HG03565 (cell line): ENCODE data around the gene SNTG2.

Experiments used
- ATAC-seq: cut with Tn5 transposase; IDR thresholded peaks from one replicate; pipeline ENCODE4 v1.9.1; 2021; ENCODE audit warnings: mild to moderate bottlenecking, moderate library complexity; ENCODE audit not compliant: unreplicated experiment

SNTG2 gene

DNA sequence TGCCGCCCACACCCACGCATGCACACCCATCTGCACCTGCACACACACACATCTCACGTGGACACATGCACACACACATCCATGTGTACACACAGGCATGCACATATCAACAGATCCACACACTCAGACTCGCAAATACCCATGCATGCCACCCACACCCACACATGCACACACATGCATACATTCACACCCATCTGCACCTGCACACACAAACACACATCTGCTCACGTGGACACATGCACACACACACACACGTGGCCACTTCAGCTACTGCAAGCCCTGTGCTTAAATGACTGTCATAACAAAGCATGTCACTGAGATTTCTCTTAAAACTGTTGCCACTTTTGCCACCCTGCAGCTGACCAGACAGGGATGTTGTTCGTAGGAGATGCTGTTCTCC, 186.6 kb downstream of the SNTG2 start:
- ATAC-seq: no peak

DNA sequence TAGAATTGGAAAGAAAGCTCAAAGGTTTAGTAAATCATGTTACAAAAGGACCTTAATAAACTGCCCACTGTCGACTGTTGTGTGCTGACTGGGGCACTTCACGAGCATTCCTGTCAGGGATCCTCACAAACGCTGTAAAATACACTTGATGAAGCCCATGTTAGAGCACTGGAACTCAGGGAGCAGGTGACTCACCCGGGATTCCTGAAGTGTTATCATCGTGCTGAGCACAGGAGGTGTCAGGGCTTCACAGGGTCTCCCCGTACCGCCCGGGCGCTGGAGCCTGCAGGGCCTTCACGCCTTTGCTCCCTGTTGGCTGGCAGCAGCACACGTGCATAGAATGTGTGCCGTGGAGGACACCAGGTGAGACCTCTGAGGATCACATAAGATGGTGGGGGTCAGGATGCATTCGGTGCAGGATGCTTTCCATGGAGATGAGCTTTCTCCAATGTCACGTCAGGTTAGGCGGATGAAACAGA, 187.3 kb downstream of the SNTG2 start:
- no peak for ATAC-seq

DNA sequence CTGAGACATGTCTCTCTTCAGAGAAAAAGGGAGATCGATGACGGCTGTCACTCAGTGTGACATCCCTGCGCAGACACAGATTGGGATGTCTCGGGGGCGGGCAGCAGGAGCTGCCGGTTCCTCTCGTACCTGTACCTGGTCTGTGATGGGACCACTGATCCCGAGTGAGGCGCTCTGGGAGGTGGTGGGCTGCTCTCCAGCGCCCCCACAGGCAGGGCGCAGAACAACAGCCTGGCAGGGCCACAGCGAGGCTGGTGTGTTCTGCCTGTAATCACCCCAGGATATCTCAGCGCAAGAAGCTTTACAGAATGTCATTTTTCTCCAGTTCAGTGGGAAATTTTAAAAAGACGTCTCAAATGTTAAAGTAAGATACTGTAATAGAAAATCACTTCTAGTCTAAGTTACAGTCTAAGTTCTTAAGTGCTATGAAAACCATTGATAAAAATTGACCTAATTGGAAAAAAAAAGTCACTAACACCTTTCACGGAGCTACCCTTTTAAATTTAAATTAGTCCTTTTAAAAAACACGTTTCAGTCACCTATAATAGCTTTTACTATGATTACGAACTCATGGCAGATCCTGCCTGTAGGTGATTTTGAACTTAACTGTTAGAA, 189.8 kb downstream of the SNTG2 start:
- peak; percentile 74 for ATAC-seq

DNA sequence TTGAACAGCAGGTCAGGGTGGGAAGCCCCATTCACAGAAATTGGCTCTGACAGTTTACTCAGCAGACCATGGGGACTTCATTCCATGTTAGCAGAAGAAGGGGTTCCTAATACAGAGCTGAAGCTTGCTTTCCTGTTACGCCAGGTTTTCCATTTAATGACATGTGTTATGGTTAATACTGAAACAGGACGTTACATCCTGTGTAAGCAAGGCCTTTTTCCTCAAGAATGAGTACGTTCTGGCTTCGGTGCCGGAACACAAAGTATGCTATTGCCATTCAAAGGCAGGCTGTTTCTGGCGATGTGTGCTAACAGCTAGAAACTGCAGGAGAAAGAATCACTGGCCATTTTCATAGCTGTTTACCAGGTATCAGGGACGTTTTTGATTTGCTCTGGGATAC, 190.4 kb downstream of the SNTG2 start:
- ATAC-seq: no peak

DNA sequence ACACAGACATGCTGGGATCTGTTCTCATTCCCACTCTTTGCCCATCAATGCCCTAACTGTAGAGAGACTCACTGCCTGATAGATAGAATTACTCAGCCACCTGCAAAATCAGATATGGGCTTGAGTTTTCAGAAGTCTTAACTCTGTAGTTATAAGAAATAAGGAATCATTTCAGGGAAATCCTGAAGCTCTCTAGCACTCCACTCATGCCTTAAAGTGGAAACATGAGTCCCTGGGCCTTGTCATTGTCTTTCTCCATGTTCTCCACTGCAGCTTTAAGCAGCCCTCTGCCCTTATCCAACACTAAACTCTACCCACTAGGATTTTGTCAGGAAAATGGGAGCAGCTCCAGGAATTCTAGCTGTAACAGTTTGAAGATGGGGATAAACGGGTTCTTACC, 192.5 kb downstream of the SNTG2 start:
- ATAC-seq: no peak

DNA sequence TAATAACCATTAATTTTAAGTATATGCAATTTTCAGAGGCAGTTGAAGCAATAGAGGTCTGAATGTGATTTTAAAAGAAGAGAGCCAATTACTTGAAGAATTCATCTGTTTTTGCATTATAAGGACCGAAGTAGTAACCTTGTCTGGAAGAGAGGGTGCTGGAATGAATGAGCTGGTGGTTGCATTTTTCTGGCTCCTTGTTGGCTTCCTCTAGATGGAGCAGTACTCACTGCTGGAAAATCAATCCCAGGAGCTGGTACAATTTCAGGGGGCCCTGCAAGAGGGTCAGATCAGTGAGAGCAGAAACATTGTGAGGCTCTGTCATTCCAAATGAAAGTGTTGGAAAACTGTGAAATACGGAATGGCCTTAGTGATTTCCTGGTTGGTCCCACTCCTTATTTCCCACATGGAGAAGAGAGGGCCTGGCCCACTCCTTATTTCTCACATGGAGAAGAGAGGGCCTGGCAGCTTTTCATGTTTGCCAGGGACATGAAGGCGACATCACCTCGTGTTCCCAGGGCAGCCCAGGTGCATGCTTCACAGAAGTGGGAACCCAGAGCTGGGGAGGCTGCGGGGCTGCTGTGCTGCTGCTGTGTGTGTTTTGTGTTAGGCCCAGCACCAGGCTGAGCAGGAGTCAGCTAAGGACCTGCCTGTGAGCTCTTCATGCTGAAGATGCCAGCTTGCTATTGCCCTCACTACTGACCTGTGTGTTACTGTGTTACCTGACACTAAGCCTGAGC, 197.4 kb downstream of the SNTG2 start:
- ATAC-seq: no peak

DNA sequence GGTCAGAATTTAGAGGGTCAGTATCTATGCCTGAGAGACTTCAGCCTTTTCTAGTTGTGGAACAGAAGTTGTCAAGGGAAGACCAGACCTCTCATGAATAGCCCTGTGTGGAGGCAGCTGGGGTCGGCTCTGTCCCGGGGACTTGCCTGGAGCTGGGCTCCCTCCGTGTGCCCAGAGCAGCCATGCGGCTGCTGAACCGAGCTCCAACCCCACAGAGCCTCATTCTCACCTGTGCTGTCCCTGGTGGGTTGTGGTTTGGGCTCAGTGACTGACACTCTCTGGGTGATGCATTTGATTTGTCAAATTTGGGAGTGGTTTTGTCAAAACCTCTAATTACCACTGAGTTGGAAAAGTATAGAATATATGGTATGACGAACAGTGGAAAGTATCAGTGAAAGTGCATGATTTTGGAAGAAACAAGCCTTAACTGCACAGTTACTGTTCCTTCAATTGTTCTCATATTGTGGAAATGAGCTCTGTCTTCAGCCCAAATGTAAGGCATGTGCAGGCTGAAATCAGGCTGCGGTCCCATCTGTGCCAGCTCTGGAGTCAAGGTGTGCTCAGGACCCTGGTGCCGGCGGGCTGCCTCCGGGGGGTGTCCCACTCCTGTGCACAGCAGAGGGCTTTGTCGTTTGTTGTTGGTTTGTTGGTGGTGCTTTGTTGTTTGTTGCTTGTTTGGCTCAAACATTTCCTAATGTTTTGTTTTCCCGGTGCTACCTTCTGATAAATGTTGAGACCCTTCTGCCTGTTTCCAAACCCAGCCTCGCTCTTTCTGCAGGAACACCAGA, 200.3 kb downstream of the SNTG2 start:
- no peak for ATAC-seq

DNA sequence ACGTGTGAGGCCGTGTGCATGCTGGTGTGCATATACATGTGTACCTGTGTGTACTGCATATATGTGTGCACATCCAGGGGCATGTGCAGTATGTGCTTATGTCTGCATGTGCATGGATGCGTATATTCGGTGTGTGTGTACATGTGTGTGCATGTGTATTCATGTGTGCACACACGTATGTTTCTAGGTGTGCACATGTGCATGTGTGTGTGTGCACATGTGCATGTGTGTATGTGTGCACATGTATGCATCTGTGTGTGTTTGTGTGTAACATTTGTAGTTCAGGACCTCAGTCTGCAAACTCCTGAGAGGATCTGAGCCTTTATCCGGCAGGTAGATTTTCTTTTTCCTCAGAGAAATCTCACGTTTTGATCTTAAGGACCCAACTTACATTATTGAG, 201.7 kb downstream of the SNTG2 start:
- no peak for ATAC-seq

DNA sequence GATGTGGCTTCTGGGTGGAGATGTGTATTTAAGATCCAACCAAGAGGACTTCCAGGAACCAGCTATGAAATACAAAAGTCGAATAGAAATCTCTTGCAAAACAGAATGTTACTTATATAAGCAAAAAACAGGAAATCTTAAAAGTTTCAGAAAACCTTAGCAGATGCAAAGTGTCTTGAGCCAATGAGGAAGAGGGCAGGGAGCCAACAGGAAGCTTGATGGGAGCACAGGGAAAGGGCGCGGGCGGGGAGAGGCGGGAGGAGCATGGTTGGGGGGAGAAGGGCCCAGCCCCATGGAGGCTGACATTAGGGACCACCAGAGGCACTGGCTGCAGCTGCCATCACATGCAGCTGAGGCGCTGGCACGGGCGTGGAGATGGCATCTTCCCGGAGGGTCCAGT, 203.3 kb downstream of the SNTG2 start:
- no peak for ATAC-seq

DNA sequence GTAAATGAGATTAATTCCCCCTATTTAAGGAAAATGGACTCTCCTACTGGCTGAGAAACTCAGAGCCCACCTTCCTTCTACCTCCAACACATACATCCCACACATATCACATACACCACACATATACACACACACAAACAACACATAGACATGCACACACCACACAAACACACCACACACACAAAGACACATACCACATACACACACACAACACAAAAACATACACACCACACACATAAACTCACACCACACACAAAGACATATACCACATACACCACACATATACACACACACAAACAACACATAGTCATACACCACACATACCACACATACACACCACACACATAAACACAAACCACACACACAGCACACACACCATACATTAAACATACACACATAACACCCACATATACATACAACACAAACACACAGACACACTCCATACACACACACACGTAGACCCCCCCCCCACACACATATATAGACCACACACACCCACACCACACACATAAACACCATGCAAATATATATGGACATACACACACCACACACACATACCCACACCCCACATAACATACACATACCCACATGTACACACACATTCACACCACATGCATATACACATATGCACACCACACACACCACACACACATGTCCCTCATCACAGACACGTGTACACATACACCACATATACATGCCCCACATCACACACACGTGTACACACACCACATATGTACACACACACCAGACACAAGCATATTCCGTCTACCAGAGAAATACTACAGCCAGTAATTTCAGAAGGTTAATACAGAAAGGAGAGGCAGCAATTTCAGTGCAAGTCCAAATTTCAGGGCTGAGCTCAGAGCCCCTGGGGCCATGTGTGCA, 204.3 kb downstream of the SNTG2 start:
- no peak for ATAC-seq

DNA sequence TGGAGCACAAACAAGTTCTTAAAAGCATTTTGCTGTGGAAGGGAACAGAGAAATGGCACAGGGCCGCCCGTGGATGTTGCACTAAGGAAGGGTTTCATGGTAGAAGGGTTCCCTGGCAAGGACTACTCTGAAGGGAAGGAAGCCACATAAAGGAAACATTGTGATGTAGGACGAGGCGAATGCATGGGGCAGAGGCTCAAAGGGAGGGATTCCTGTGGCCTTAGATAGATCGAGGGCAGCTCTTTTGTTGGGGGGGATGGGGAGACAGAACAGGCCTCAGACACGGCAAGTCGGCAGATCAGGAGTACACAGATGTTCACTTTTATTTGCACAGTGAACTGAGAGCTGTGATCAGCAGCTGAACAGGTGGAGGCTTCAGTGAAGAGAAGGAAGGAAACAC, 205.4 kb downstream of the SNTG2 start:
- ATAC-seq: no peak

DNA sequence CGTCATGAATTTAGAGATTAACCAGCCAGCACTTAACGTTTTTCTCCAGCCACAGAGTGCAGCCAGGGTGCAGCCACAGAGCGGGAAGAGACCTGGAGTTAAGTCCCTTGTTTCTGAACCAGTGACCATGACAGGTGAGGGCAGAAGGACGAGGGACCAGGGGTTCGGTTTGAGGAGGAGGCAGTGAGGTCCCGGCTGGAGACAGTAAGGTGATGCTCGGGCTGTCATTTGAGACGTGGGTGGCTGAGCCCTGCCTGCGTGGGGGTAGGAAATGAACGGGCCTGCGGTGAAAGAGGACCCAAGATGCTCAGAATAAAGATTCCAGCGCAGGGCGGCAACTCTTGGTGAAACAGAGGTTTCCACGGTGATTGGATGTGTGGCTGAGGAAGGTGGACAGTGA, 205.9 kb downstream of the SNTG2 start:
- no peak for ATAC-seq

DNA sequence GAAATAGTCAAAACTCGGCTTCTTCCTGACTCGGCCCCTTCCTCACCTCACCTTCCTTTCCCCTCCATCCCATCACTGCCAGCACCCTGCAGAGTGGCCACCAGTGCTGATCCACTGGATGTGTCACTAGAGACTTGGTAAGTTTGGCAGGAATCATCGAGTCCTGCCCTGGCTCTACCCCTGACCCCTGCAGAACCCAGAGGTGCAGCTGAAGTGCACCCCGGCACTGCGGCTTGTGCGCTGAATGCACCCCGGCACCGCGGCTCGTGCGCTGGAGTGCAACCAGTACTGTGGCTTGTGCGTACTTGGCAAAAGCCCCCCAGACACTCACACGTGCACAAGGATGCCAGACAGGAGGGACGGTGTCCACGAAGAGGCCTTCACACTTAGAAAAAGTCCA, 206.5 kb downstream of the SNTG2 start:
- no peak for ATAC-seq

DNA sequence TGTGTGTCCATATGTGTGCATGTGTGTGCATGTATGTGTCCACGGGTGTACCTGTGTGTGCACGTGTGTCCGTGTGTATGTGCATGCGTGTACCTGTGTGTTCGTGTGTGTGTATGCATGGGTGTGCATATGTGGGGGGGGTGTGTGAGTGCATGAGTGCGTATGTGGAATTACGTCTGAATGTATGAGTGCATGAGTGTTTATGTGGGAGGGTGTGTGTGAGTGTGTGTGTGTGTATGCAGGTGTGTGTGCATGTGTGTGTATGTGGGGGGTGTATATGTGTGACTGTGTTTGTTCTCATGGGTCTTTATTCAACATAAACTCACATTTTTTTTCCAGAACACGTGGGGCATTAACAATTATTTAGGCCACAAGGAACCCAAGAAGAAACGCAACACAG, 208.4 kb downstream of the SNTG2 start:
- ATAC-seq: no peak

DNA sequence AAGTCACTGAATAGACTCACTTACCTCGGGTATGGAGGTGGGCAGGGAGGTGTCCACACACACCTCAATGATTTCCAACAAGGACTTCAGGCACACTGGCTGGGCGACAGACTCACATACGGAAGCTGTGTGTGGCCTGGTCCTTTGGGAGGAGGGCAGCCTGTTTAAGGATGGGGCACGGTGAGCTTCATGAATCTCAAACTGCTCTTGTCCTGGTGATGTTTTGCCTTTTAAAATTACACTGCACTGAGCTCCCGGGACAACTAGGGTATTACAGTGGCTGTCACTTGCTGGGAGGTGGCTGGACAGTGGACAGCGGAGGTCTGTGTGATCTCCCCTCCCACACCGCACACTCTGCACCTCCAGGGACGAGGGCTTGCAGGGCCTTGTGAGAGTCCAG, 211.6 kb downstream of the SNTG2 start:
- ATAC-seq: no peak

DNA sequence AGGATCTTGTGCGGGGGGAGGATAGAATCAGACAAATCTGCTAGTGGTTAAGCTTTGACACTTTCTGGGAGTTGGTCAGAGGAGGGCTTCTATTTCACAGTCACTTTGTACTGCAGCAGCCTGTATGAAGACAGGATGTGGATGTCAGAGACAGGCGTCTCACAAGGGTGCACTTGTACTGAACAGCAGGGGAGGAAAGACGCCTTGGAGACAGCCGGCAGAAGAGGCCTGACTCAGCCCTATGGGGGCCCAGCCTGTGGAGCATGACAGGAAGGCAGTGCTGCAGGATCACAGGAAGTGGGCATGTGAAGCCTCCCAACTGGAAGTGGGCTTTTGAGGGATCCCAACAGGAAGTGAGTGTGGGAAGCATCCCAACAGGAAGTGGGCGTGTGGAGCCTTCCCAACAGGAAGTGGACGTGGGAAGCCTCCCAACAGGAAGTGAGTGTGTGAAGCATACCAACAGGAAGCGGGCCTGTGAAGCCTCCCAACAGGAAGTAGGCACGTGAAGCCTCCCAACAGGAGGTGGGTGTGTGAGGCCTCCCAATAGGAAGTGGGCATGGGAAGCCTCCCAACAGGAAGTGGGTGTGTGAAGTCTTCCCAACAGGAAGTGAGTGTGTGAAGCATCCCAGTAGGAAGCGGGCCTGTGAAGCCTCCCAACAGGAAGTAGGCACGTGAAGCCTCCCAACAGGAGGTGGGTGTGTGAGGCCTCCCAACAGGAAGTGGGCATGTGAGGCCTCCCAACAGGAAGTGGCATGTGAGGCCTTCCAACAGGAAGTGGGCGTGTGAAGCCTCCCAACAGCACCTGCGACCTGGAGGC, 212.3 kb downstream of the SNTG2 start:
- ATAC-seq: no peak

DNA sequence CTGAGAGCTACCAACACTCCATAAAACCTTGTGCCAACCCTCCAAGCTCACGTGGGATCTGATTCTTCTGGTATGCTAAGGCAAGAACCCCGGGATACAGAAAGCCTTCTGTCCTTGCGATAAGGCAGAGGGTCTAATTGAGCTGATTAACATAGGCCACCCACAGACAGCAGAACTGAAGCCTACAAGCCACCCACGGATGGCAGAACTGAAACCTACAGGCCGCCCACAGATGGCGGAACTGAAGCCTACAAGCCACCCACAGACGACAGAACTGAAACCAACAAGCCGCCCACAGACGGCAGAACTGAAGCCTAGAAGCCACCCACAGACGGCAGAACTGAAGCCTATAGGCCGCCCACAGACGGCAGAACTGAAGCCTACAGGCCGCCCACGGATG, 216.3 kb downstream of the SNTG2 start:
- ATAC-seq: no peak

DNA sequence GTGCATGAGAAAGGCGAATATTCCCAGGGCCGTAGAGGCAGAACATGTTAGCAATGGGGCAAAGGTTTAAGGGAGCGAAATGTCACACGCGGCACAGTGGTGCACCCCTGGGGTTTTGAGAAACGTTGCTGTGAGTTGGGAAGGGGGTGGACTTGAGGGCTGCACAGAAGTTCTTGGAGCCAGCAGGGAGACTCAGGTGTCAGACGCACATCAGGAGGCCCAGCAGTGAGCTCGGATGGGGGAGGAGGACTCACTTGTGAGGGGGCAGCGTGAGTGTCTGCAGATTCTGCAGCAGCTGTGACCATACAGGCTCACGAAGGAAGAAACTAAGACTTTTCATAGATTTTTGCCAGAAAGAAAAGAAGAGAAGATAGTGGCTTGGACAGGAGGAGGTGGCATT, 218.2 kb downstream of the SNTG2 start:
- no peak for ATAC-seq

DNA sequence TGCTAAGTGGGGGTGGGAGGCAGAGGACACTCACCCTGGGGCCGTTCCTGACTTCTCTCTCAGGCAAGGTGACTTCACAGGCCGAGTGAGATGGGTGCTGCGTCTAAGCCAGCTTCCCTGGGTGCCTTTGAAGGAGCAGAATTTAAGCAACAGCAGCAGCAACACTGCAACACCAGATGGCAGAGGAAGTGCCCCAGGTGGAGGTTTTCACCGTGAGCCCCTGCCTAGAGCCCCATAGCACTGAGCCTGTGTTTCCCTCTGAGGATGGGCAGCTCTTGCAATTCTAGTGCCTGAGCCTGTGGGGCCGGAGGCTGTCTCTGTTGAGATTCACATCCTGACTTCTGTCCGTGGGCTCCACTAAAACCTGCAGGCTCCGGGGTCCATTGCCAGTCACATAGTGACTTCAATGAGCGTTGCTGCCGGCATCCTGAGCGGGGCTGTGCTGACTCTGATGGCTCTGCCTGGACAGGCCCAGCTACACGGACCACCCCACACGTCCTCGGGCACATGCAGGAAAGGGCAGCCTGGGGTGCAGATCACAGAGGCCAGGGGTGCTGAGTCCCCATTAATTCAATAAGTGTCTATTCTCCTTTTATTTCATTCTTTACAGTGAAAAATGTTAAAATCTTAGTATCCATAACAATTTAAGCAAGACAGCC, 218.8 kb downstream of the SNTG2 start:
- no peak for ATAC-seq

DNA sequence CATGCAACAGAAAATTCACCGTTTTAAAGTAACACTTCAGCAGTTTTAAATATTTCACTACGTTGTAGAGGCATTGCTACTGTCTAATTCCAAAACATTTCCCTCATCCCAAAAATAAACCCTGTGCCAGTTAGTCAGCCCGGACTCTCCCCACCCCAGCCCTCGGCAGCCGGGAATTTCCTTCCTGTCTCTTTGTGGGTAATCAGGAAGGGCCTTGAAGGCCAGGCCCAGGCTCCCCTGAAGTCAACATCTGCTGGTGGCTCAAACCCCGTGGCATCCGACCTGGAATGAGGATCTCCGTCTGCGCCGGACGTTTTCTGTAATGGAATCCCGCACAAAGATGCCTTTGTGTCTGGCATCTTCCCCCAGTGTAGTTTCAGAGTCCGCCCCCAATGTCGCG, 219.6 kb downstream of the SNTG2 start:
- no peak for ATAC-seq
